ENCODE results near the gene SLC12A4.

- TF ChIP-seq CTCF (optimal IDR thresholded peaks at IDR 0.05 in 1 of 3, IDR thresholded peaks at IDR 0.05 in 1 of 3, conservative IDR thresholded peaks at IDR 0.05 in 1 of 3; ENCODE audit: extremely low read depth in 1 of 3, insufficient read depth in 2 of 3, low read length in 3 of 3), result no peak
- no peak for TF ChIP-seq EZH2 (IDR thresholded peaks at IDR 0.05; ENCODE audit: low read length)
Observed at GRCh38 chr16:67992661-67993206, 24.3 kb upstream of the SLC12A4 start.

Data from keratinocyte (primary cell).